ENCODE data around the gene YBX2. TPM values are rescaled to one million over a fixed set of nuclear protein-coding genes. Genes with fewer than 3 reads are reported as not detected.

YBX2 gene
- total and polyA plus RNA-seq, 2 donors (not counting 1 experiment from before 2014, with no cell fraction given) = 0.15 to 0.22 TPM

DNA sequence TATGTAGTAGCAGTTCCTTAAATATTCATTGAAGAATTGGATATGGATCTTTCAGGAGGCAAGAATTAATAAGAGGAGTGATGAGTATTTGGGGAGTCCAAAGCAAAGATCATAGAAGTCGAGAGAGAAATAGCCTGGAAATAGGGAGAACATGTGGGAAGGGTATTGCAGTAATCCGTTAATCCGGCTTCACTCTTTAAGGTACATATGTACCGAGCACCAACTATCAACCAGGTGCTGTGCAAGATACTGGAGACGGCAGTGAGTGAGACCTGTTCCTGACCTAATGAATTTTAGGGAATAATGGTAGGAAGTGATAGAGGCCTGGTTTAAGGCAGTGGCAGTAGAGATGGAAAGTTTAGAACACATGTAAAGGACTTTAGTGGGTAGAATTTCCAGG lies 41.4 kb downstream of the YBX2 start:
- POLR2A ChIA-PET = no interaction called here
- intact Hi-C loops (cut with micrococcal nuclease) = loop anchor here (5.0 kb wide), 2 partner anchors 434 to 604 kb away; partner anchors contain the start of genes CYB5D1, NAA38, TMEM88 and TP53
- H3K27ac ChIP-seq (ENCODE audit: low read length in 2 of 2) = peak overlapping the region; percentile 98 to 100
- Mint-ChIP-seq H3K27ac (peak overlapping the region; percentile 100), H3K4me1 (peaks cover 43% of the 10 kb centered on the region), H3K27me3 (no peaks in the 10 kb centered on the region), H3K4me3 (peak overlapping the region; percentile 98), H3K9me3 (ENCODE audit: insufficient read depth) (no peaks in the 10 kb centered on the region)
- peaks cover 46% of the 10 kb centered on the region for H3K79me2 ChIP-seq (ENCODE audit: control insufficient read depth, insufficient read depth, low read length)
- peak overlapping the region; percentile 99 for H3K4me2 ChIP-seq (replicated peaks; ENCODE audit: low read depth, low read length, poor library complexity, severe bottlenecking)
- no peaks in the 10 kb centered on the region for H3K27me3 ChIP-seq (replicated peaks in 1 of 4; ENCODE audit: control extremely low read depth in 1 of 4, control insufficient read depth in 3 of 4, insufficient read depth in 4 of 4, low read length in 3 of 4)
- peak overlapping the region; percentile 94 for H3K9ac ChIP-seq (ENCODE audit: low read length)
- H2AFZ ChIP-seq (ENCODE audit: insufficient read depth, low read depth, low read length, poor library complexity, severe bottlenecking) = peak overlapping the region; percentile 86
- 87% methylated on average over 3 of the region's 5 CpGs for WGBS (ENCODE audit: insufficient coverage)
- peak overlapping the region; percentile 69 to 90 (median 78) for H3K4me3 ChIP-seq (ENCODE audit: control extremely low read depth in 1 of 5, extremely low read depth in 1 of 5, insufficient read depth in 1 of 5, low read depth in 2 of 5, low read length in 4 of 5)
- no peaks in the 10 kb centered on the region for H3K9me3 ChIP-seq (ENCODE audit: control extremely low read depth in 1 of 3, control insufficient read depth in 2 of 3, insufficient read depth in 1 of 3, low read length in 2 of 3)
- peaks cover 11% of the 10 kb centered on the region for H4K20me1 ChIP-seq (ENCODE audit: control insufficient read depth, insufficient read depth, low read length, poor library complexity, severe bottlenecking)
- H3K4me1 ChIP-seq (ENCODE audit: control insufficient read depth in 2 of 2, insufficient read depth in 2 of 2, low read length in 2 of 2) = peaks cover 30 to 33% of the 10 kb centered on the region in 2 donors
- TF ChIP-seq EZH2 (IDR thresholded peaks at IDR 0.05; ENCODE audit: borderline replicate concordance, insufficient read depth, low read depth, low read length, poor library complexity, severe bottlenecking) = no peak
- TF ChIP-seq, protein P1, sequence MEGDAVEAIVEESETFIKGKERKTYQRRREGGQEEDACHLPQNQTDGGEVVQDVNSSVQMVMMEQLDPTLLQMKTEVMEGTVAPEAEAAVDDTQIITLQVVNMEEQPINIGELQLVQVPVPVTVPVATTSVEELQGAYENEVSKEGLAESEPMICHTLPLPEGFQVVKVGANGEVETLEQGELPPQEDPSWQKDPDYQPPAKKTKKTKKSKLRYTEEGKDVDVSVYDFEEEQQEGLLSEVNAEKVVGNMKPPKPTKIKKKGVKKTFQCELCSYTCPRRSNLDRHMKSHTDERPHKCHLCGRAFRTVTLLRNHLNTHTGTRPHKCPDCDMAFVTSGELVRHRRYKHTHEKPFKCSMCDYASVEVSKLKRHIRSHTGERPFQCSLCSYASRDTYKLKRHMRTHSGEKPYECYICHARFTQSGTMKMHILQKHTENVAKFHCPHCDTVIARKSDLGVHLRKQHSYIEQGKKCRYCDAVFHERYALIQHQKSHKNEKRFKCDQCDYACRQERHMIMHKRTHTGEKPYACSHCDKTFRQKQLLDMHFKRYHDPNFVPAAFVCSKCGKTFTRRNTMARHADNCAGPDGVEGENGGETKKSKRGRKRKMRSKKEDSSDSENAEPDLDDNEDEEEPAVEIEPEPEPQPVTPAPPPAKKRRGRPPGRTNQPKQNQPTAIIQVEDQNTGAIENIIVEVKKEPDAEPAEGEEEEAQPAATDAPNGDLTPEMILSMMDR (IDR thresholded peaks at IDR 0.05) = no peak
- CTCF ChIA-PET = no interaction called here
- ATAC-seq (ENCODE audit: low read depth) = no peak
- peaks cover 6 to 35% of the 10 kb centered on the region in 2 experiments for H3K36me3 ChIP-seq (replicated peaks in 1 of 2; ENCODE audit: control extremely low read depth in 1 of 2, control insufficient read depth in 1 of 2, extremely low read depth in 1 of 2, insufficient read depth in 2 of 2, low read length in 1 of 2)
- no peak for DNase-seq

All from B cell (primary cell).